ENCODE data around the gene AHNAK.
"Not testable (repeated sequence)": the region's sequence is repeated elsewhere in the genome, so short reads cannot be mapped to it uniquely, and the experiment has no call there.

The AHNAK gene

DNA sequence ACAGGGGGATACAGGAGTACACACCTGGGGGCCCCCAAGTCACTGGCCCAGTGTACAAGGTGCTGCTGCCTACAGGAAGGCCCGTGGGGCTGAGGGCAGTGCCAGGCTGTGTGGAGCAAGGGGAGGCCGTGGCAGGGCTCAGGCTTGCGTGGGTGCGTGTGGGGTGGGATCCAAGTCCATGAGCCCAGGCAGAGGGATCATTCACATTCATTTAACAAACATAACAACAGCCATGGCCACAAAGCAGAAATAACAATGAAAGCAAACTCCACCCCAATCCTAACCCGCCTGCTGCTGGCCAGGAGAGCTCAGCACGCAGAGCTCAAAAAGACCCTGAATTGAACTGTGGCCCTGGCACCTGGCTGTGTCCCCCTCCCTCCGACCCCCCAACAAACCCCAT, 144.8 kb downstream of the AHNAK start:
- no peak for DNase-seq

DNA sequence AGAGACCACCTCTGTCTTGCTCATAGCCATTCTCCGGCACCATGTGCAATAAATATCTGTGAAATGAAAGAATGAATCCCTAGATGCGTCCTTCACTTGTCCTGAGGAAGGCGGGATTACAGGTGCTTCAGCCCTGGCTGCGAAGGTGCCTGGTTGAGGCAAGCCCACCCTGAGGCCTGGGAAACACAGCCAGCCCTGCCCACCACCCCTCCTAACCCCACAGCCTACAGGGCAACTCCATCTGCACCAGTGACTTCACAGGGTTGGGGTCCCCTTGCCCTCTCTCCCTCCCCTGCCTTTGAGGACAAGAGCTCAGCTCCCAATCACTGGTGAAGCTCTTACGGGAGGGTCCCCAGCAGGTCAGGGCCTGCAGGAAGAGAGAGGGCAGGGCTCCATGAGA, 145.2 kb downstream of the AHNAK start:
- DNase-seq = no peak

DNA sequence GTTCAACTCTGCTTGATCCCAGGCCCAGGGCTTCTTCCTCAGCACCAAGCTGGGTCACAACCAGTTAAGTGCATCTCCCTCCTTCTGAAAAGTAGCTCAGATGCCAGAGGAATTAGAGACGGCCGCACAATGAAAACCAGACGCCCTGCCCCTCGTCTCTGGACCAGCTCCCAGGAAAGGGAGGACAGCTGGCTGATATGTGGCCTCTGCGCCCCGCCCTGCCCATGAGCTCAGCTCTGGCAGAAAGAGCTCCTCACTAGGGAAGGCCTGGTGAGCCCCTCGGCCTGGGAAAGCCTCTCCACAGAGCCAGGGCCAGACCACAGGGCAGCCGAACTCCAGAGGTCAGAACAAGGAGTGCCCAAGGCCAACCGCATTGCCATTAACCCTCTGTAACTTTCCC, 145.8 kb downstream of the AHNAK start:
- no peak for DNase-seq

DNA sequence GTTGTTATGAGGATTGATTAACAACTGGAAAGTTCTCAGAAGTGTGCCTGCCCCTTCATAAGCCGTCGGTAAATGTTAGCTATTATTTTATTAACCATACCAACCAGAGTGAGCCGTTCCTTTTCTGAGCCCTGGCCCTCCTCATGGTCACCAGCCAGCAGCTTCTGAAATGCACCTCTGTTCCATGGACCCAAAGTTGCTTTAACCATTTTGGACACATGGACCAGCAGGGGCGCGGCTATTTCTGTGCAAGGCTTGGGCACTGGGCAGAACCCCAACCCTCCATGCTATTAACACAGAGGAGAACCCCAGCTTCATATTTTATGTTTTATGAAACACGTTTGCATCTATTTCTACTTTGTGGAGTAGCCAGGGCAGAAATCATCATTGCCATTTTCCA, 146.3 kb downstream of the AHNAK start:
- no peak for DNase-seq

DNA sequence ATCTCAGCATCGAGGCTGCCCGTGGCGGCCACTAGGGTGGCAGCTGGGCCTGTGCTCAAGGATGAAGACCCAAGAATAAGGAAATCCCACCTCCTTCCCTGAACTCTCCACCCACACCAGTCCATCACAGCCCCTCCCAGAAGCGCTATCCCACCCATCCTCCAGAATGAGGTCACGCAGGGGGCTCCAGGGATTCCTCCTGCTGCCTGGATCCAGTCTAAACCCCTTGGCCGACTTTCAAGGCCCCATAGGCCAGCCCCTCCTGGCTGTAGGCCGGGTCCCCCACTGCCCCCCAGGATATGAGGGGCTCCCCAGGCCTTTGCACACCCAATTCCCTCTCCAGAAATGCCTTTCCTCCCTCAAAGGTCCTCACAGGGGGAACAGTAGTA, 146.7 kb downstream of the AHNAK start:
- no peak for DNase-seq

DNA sequence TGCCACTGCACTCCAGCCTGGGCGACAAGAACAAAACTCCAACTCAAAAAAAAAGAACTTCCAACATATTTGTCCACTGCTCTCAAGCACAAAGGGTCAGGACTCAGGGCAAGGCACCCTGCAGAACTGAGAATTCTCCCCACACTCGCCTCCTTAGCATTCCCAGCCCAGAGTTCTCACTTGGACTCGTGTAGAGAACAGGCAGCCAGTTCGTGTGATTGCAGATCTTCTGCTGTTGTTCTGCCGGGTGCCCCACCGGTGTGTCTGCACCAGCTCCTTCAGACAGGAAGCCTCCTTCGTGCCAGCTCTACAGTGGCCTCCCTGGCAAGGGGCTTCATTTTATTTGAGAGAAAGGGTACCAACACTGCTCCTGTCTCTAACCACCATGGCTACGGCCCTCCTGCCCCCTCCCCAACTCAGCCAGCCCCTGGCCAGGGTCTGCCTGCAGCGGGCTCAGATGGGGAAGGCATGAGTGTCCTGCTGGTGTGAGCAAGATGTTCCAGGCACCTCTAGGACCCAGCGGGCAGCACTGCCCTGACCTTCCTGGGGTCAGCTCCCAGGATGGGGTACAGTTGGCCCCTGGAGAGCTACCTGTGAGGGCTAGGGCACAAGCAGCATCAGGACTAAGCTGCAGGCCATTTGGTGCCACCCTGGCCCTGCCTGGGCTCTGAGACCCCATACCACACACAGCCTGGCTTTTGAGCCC, 147.3 kb downstream of the AHNAK start:
- DNase-seq = no peak

DNA sequence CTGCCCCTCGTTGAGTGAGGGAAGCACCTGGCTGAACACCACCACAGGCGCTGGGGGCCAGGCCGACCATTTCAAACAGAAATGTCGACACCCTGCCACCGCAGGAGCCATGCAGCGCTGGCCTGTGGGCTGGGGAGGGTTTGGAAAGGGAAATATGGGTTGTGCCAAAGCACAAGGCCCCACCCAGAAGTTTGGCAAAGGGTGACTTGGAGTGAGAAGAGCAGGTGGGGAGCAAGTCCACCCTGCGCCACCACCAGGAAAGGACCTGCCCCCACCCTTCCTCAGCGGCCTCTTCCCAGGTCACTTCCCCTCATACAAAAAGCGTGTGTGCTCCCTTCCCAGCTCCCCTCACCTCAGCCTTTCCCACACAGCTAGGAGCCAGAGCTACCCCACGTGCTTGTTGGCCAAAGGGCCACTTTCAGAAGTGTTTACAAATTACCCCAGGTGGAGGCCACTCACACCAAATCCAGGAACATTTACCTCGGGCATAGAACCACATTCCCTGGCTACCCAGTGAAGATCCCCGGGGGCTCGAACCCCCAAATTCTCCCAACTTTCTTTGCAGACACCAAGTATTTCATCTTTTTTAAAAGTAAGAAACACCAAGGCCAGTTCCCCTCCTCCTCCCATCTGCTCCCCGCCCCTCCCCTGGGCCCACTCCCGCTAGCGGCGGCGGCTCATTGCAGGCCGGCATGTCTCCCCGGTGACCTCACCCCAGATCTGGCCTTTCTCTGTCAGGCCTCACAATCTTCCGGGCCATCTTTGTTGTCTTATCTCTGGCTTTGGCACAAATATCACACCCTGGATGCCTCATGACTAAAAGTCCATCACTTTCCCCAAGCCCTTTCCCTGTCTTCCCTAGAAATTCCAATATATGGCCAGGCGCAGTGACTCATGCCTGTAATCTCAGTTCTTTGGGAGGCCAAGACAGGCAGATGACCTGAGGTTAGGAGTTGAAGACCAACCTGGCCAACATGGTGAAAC, 148.3 kb downstream of the AHNAK start:
- no peak for DNase-seq

DNA sequence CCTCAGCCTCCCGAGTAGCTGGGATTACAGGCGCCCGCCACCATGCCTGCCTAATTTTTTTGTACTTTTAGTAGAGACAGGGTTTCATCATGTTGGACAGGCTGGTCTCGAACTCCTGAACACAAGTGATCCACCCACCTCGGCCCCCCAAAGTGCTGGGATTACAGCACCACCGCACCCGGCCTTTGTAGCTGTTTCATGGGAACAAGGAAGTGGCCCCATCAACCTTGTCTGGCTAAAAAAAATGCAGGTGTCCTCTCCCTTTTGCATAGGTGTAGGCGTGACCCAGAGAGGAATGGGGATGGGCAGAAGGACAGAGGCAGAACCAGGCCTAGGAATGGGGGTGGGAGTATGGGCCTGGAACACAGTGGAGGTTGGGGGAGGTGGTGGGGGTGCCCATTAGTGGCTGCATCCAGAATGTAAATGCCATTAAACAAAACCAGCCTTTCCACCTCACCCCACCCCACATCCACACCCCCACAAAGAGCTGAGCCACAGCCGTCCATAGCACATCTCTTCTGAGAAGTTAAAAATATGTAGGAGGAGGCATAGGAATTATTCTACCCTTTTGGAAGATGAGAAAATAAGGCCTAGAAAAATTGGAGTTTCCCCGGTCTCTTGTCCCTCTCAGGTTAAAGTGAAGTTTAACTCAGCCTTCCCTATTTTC, 150.6 kb downstream of the AHNAK start:
- DNase-seq = no peak

DNA sequence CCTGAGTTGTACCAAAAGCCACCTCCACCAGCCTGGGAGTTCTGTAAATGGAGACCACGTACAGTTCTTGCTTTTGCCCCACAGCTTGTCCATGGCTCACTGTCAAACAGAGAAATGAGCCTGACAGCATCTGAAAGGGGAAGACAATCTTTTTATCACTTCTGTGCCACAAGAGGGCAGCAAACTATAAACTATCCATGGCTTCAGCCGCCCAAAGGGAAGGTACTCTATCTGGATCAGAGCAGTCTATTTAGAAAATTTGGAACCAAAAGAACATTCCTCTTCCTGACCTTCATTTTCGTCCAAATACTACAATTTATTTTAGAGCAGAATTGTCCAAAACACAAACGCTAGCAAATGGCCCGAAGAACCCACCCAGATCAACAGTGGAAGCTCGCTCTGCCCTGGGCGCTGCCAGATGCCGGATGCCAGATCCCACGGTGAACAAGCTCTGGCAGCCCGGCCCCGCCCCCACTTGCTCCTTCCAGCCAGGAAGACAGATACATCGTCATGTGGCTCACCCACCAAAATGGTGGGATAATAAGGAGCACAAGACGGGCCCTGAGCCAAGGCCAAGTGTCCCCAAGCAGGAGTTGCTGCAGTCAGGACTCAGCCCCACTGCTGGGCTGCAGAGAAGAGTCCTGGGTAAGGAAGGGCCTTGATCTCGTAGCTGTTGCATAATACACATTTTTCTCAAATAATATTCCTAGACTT, 151.6 kb downstream of the AHNAK start:
- DNase-seq = peak; percentile 81

DNA sequence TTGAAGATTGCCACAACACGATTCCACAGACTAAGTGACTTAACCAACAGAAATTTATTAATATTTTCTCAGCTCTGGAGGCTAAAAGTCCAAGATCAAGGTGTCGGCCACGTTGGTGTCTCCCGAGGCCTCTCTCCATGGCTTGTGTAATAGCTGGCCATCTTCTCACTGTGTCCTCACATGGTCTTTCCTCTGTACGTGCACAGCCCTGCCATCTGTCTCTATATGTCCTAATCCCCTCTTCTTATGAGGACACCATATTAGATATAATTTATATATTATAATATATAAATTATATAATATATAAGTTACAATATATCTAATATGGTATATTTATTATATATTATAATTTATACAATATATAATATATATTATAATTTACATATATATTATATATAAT, 152.9 kb downstream of the AHNAK start:
- no peak for DNase-seq

DNA sequence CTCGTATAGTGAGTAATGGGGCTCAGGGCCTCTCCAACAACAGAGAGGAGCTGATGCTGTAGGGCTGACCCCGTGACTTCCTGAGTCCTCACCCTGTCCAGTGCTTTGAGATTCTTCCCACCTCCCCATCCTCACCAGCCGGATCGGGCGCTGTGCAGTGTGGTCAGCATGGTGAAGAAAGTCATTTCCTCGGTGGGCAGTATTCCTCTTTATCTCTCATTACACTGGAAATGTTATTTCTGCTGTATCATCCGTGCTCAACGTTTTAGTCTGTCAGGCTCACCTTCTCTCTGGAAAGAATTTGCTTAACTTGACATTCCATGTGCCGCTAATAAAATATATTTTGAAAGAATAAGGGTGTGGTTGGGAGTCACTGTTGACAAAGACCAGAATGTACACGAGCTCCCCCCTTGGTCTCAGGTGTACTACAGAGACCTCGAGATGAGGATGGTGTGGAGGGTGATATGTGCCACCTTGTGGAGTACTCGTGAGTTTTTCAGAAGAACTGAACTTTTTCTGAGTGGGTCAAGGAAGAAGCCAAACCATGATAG, 153.5 kb downstream of the AHNAK start:
- no peak for DNase-seq

DNA sequence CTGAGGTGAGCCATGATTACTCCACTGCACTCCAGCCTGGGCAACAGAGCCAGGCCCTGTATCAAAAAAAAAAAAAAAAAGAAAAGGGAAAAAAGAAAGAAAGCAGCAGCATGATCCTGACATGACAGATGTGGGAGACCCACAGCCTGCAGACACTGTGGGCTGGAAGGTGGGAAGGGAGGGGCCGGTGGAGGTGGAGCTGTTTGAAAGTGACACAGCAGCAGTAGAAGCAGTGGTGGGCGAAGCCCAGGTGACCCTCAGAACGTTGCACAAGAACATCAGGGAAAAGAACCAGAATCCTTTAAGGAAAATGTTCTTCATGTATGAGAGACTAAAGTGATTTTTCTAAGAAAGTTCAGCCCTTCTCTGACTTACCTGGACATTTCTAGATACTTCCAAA, 154.1 kb downstream of the AHNAK start:
- DNase-seq = no peak

DNA sequence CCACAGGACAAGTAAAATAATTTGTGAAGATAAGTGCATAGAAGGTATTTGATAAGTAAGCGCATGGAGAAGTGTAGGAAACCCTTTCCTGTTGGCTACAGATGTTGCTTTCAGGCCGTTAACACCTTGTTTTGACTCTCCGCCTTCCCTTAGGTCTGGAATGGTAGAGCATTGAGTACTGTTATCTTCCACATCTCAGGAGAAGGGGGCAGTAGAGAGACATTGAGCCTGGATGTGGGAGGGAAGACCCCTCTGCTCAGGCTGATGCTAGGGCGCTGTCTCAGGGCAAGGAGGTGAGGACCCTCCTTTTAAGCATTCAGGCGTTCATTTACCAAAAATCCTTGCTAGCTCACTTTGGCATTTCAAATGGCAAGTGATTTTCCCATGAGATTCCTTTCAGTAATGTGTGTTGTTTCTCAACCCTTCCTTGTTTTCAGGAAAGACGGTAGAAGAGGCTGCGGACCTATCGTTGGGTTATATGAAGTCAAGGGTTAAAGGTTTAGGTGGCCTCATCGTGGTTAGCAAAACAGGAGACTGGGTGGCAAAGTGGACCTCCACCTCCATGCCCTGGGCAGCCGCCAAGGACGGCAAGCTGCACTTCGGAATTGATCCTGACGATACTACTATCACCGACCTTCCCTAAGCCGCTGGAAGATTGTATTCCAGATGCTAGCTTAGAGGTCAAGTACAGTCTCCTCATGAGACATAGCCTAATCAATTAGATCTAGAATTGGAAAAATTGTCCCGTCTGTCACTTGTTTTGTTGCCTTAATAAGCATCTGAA, 154.8 kb downstream of the AHNAK start:
- DNase-seq = no peak

DNA sequence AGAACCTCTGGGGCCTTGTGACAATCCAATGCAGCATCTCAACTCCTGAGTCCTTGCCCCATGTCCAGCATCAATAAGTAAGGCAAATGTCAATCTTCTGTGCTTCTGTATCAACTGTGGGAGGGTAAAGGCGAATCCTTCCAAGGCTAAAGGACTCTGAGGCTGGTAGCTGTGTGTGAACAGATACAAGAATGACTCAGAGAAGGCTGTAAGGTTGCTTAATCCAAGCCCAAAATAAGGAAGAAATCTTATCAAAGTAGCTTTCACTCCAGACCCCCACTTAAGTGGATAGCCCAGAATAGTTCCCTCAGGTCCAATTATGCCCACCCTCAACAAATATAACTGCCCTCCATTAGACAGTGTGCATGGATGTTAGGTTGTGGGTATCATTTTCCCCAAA, 155.9 kb downstream of the AHNAK start:
- DNase-seq = no peak

DNA sequence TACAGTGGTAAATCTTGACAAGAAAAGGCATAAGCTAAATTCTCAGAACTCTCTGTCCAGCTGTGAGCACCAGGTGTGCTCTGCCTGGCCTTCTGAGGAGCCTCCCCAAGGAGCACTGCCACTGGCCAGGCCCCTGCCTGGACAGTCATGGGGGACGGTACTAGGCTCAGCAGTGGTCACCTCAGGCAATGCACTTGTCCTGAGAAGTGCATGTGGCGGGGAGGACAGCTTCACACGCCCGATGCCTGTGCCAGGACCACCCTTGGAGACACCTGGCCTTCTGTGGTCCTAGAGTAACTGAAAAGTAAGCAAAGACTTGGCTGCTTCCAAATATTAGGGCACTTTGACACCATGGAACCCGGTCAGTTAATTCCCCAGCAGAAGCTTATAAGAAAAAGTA, 156.4 kb downstream of the AHNAK start:
- DNase-seq = no peak

DNA sequence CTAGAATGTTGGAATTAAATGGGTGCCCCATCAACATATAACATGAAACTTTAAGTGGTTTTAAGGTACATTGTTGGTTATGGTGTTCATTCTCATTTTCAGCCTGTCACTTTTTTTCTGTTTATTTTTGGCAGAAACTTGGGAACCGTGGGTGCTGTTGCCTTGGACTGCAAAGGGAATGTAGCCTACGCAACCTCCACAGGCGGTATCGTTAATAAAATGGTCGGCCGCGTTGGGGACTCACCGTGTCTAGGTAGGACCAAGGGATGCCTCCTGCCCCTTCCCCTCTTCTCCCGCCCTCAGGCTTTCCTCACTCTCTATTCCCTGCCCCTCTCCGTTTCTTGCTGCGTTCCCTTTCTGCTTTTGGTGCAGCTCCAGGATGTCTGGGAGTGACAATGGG, 157.6 kb downstream of the AHNAK start:
- no peak for DNase-seq

DNA sequence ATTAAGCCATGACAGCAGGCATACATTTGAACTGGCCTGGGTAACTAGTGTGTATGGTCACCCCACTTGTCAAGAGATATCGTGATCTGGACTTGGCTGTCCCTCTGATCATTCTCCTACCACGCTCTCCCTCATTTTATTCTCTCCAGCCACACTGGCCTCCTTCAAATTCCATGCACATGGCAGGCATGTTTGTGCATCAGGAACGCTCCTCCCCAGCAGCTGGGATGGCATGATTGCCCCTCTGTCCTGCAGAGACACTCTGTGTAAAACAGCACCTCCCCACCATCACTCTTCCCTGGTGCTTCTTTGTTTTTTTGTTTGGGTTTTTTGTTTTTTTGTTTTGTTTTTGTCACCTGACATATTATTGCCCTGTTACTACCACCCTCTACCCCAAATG, 159.2 kb downstream of the AHNAK start:
- DNase-seq = no peak

DNA sequence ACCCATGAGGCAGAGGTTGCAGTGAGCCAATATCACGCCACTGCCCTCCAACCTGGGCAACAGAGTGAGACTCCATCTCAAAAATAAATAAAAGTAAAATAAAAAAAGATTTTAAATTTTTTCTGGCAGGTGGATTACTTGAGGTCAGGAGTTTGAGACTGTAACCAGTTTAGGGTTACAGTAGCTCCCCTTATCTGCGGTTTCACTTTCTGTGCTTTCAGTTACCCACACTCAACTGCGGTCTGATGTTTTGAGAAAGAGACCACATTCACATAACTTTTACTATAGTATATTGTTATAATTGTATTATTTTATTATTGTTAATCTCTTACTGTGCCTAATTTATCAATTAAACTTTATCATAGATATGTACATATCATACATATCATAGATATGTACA, 160.5 kb downstream of the AHNAK start:
- not testable (repeated sequence) for DNase-seq

DNA sequence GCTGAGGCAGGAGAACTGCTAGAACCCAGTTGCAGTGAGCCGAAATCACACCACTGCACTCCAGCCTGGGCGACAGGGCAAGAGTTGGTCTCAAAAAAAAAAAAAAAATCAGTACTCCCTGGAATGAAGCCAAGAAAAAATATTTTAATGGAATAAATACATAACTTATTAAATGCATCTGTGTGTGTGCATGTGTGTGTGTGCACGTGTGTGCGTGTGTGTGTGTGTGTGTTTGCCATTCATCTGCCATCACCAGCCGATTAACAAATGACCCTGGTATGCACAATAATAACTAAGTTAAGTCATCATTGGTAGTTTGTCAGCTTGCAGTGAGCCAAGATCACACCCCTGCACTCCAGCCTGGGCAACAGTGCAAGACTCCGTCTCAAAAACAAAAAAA, 162.8 kb downstream of the AHNAK start:
- DNase-seq = no peak

Data from NCI-H774 (cell line).